K562 (cell line): Measurements from ENCODE around the gene CSNK1D. TPM values are rescaled to one million over a fixed set of nuclear protein-coding genes. Genes with fewer than 3 reads are reported as not detected.

Source experiments
- CBFA2T3 ChIP-seq: fragments of 450-650 bp; IDR thresholded peaks from 2 replicates; pipeline ENCODE4 v1.6.1; 2017
- FOXA3 ChIP-seq, 2 experiments: fragments of 450-650 bp in 1 of 2; sonication (generic) in 1 of 2; formaldehyde crosslinking; IDR thresholded peaks in 1 of 2; conservative IDR thresholded peaks in 1 of 2; 2 replicates each; pipeline versions ENCODE4 v1.4.0 to v1.8.0; 2020 to 2022; ENCODE audit warnings: mild to moderate bottlenecking in 2 of 2, missing genetic modification reagents in 1 of 2
- KDM4B ChIP-seq, 2 experiments: fragments of 450-650 bp in 1 of 2; sonication (generic) in 1 of 2; IDR thresholded peaks; 2 replicates each; pipeline ENCODE4 v1.6.1; 2016 to 2017; ENCODE audit warnings: borderline replicate concordance in 2 of 2, antibody characterized with exemption in 1 of 2, low read depth in 1 of 2, mild to moderate bottlenecking in 1 of 2
- MED1 ChIP-seq: sonication (generic); formaldehyde crosslinking; IDR thresholded peaks from 2 replicates; pipeline ENCODE4 v1.8.1; 2023; ENCODE audit warnings: missing genetic modification reagents, borderline replicate concordance
- NFYB ChIP-seq: IDR thresholded peaks from 2 replicates; pipeline ENCODE4 v1.6.1; 2011; ENCODE audit warnings: mild to moderate bottlenecking, moderate library complexity; ENCODE audit not compliant: insufficient read length; ENCODE audit errors: extremely low read depth
- POLR2AphosphoS5 ChIP-seq: IDR thresholded peaks from 2 replicates; pipeline ENCODE4 v1.6.1; 2011; ENCODE audit warnings: mild to moderate bottlenecking, low read depth, low read length, moderate library complexity; ENCODE audit not compliant: control insufficient read depth, insufficient read depth
- PURB ChIP-seq: sonication (generic); formaldehyde crosslinking; IDR thresholded peaks from 2 replicates; pipeline ENCODE4 v1.9.0; 2021; ENCODE audit warnings: low read depth, mild to moderate bottlenecking, missing genetic modification reagents
- RBBP5 ChIP-seq: fragments of 200-600 bp; sonication (generic); IDR thresholded peaks from 2 replicates; pipeline ENCODE4 v1.6.1; 2012; ENCODE audit warnings: borderline replicate concordance, mild to moderate bottlenecking, low read length, control low read depth, inconsistent platforms; ENCODE audit not compliant: insufficient read depth, poor library complexity, severe bottlenecking
- SAFB2 ChIP-seq: fragments of 200-400 bp; formaldehyde crosslinking; IDR thresholded peaks from 2 replicates; pipeline ENCODE4 v1.6.1; 2018; ENCODE audit warnings: borderline replicate concordance, low read length, low read depth, moderate library complexity; ENCODE audit not compliant: severe bottlenecking
- TBL1XR1 ChIP-seq, 2 experiments: IDR thresholded peaks; 2 replicates each; pipeline ENCODE4 v1.6.1; 2012; ENCODE audit warnings: improper control_type of control experiment in 2 of 2, low read length in 2 of 2, mild to moderate bottlenecking in 1 of 2
- TRIM28 ChIP-seq: fragments of 450-650 bp; IDR thresholded peaks from 2 replicates; pipeline ENCODE4 v1.6.1; 2017
- ZNF316 ChIP-seq: fragments of 450-650 bp; IDR thresholded peaks from 2 replicates; pipeline ENCODE4 v1.6.1; 2016
- ZNF561 ChIP-seq: fragments of 450-650 bp; formaldehyde crosslinking; conservative IDR thresholded peaks from 2 replicates; pipeline ENCODE4 v1.4.0; 2020; ENCODE audit warnings: mild to moderate bottlenecking, moderate library complexity
- ZNF586 ChIP-seq: fragments of 450-650 bp; formaldehyde crosslinking; conservative IDR thresholded peaks from 2 replicates; pipeline ENCODE4 v1.4.0; 2020; ENCODE audit warnings: mild to moderate bottlenecking, moderate library complexity
- polyA plus RNA-seq, 8 experiments: library from polyadenylated mRNA; depleted of rRNA in 4 of 8; stranded (reverse) in 5 of 8; unstranded in 3 of 8; fragments of >200 nt; fragmentation: Nextera tagmentation in 2 of 8; fragmentation: Illumina TruSeq in 1 of 8; extraction: Ambion mirVana in 2 of 8; extraction: Trizol in 1 of 8; gene quantifications; 2 replicates each; pipeline versions ENCODE4 v1.2.1 to v1.2.3, GENCODE V29; 2011 to 2014; ENCODE audit warnings: inconsistent platforms in 1 of 8, missing spikeins in 1 of 8
- total RNA-seq, 7 experiments: library from RNA; depleted of rRNA in 6 of 7; stranded (reverse); fragments of >200 nt in 6 of 7; fragmentation: Illumina TruSeq in 2 of 7; extraction: Trizol in 2 of 7; gene quantifications; 2 replicates each; pipeline versions ENCODE4 v1.2.1 to v1.2.3, GENCODE V29; 2011 to 2021; ENCODE audit warnings: low replicate concordance in 1 of 7
- TF ChIP-seq, protein P1 (sequence below): fragments of 250-450 bp; sonication (Bioruptor Pico); IDR thresholded peaks from 2 replicates; pipeline ENCODE4 v1.8.0; 2022; ENCODE audit warnings: inconsistent platforms
- TF ChIP-seq, protein P2 (sequence below): fragments of 250-450 bp; sonication (Bioruptor Pico); IDR thresholded peaks from 2 replicates; pipeline ENCODE4 v1.8.0; 2021; ENCODE audit warnings: moderate library complexity, mild to moderate bottlenecking, inconsistent platforms

The CSNK1D gene
- total and polyA plus RNA-seq, 9 of the 15 experiments (the other 6 are each of a cell fraction or from before 2014, with no cell fraction given) = 6.5 to 133 (median 41.3) TPM

DNA sequence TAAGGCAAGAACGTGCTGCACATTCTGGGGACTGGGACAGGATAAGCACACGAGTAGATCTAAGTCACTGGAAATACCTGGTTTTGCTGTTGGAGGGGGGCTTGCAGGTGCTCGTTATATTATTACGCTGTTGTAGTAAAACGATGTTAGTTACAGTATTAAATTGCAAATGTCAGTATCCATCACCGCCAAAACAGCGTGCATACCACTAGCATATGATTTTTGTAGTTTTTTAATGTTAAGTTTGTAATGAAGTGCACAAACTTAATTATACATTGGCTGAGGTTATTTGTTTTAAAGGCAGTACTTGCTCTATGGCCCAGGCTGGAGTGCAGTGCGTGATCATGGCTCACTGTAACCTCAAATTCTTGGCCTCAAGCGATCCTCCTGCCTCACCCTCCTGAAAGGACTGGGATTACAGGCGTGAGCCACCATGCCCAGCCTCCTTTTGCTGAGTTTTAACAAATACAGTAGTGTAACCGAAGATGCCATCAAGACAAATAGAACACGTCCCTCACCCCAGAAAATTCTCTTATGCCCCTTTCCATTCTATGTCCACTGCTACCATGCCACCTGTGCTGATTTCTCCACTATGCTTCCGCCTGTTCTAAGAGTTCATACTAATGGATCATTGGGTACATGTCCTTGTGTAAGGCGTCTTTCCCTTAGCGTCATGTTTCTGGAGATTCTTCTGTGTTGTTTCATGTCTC is 20.7 kb upstream of the CSNK1D start (continued):
- no peak for TF ChIP-seq PURB (CRISPR knock-in tag)
- peak in 1 of 2 experiments; percentile 23; a peak in 1 of 4 replicates for TF ChIP-seq FOXA3 (CRISPR knock-in tag; conservative IDR thresholded peaks at IDR 0.05 in 1 of 2, IDR thresholded peaks at IDR 0.05 in 1 of 2)
- no peak for TF ChIP-seq CBFA2T3
- TF ChIP-seq MED1 (CRISPR knock-in tag) = no peak
- no peak for TF ChIP-seq KDM4B (IDR thresholded peaks at IDR 0.05; ENCODE audit: borderline replicate concordance in 2 of 2, low read depth in 1 of 2)
- peak; percentile 11 for TF ChIP-seq RBBP5
- no peak for TF ChIP-seq SAFB2
- TF ChIP-seq ZNF561 (CRISPR knock-in tag) = no peak
- no peak for TF ChIP-seq ZNF586 (CRISPR knock-in tag)
- peak; percentile 10; the same call in 1 of the 2 replicates for TF ChIP-seq POLR2AphosphoS5
- TF ChIP-seq TBL1XR1 (IDR thresholded peaks at IDR 0.05; ENCODE audit: low read length in 2 of 2) = no peak
- TF ChIP-seq ZNF316 = no peak
- no peak for TF ChIP-seq TRIM28
- no peak for TF ChIP-seq NFYB
- TF ChIP-seq, protein P1, sequence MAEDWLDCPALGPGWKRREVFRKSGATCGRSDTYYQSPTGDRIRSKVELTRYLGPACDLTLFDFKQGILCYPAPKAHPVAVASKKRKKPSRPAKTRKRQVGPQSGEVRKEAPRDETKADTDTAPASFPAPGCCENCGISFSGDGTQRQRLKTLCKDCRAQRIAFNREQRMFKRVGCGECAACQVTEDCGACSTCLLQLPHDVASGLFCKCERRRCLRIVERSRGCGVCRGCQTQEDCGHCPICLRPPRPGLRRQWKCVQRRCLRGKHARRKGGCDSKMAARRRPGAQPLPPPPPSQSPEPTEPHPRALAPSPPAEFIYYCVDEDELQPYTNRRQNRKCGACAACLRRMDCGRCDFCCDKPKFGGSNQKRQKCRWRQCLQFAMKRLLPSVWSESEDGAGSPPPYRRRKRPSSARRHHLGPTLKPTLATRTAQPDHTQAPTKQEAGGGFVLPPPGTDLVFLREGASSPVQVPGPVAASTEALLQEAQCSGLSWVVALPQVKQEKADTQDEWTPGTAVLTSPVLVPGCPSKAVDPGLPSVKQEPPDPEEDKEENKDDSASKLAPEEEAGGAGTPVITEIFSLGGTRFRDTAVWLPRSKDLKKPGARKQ (CRISPR knock-in tag) = peak; percentile 81
- TF ChIP-seq, protein P2, sequence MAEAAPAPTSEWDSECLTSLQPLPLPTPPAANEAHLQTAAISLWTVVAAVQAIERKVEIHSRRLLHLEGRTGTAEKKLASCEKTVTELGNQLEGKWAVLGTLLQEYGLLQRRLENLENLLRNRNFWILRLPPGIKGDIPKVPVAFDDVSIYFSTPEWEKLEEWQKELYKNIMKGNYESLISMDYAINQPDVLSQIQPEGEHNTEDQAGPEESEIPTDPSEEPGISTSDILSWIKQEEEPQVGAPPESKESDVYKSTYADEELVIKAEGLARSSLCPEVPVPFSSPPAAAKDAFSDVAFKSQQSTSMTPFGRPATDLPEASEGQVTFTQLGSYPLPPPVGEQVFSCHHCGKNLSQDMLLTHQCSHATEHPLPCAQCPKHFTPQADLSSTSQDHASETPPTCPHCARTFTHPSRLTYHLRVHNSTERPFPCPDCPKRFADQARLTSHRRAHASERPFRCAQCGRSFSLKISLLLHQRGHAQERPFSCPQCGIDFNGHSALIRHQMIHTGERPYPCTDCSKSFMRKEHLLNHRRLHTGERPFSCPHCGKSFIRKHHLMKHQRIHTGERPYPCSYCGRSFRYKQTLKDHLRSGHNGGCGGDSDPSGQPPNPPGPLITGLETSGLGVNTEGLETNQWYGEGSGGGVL = no peak
